HFFc6 (cell line): ENCODE results near the gene C4orf50. TPM values are rescaled to one million over a fixed set of nuclear protein-coding genes. Genes with fewer than 3 reads are reported as not detected.

Experiments used
- DNase-seq: peaks from one replicate; pipeline ENCODE4 v3.0.0-alpha.2; 2018
- H3K27ac Mint-ChIP-seq: 2 replicates; pipeline ENCODE4 v1.8.0; 2020; ENCODE audit warnings: mild to moderate bottlenecking, mixed read lengths
- H3K27me3 Mint-ChIP-seq: 2 replicates; pipeline ENCODE4 v1.8.0; 2021; ENCODE audit warnings: mild to moderate bottlenecking, moderate library complexity, mixed read lengths; ENCODE audit not compliant: insufficient read depth
- H3K36me3 Mint-ChIP-seq: 2 replicates; pipeline ENCODE4 v1.8.0; 2021; ENCODE audit warnings: low read depth, mixed read lengths
- H3K4me1 Mint-ChIP-seq: 2 replicates; pipeline ENCODE4 v1.8.0; 2020; ENCODE audit warnings: low read depth, mixed read lengths
- H3K4me3 Mint-ChIP-seq: 2 replicates; pipeline ENCODE4 v1.8.0; 2020; ENCODE audit warnings: mild to moderate bottlenecking, moderate library complexity, mixed read lengths
- H3K9me3 Mint-ChIP-seq: 2 replicates; pipeline ENCODE4 v1.8.0; 2020; ENCODE audit warnings: mild to moderate bottlenecking, mixed read lengths
- total RNA-seq, 6 experiments: library from RNA; stranded (reverse); fragmentation: NEBNext Ultra II Directional; extraction: Animal tissue kit (Norgen Biotek cat#: 25700); gene quantifications; 2 replicates in 1 of 6; 3 replicates in 5 of 6; pipeline ENCODE4 v1.2.3, GENCODE V29; 2021
- TF ChIP-seq, protein P1 (sequence below): fragments of 200-600 bp; sonication (generic); IDR thresholded peaks from 2 replicates; pipeline ENCODE4 v1.5.0; 2021; ENCODE audit warnings: antibody characterized with exemption, mild to moderate bottlenecking

The C4orf50 gene
- total RNA-seq, 6 experiments from 2014 or later, result not detected

DNA sequence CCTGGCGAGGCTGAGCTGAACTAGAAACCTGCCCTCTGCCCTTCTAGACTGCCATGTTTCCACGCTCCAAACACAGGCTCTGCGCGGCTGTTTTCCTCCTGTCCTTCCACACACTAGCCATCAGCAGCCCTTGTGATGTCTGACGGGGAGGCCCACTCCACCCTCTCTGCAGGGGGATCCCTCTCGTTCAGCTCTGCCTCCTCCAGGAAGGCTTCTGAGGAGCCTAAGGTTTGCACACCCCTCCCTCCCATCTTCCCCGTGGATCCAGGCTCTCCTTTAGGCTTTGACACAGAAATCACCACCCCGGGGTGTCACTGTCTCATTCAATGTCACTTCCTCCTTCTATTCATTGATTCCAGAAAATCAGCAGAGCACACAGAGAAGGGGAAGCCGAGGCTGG lies 86.7 kb downstream of the C4orf50 start:
- Mint-ChIP-seq H3K27ac (no peak overlapping the region), H3K36me3 (no peaks in the 10 kb centered on the region), H3K9me3 (peaks cover 12% of the 10 kb centered on the region; the same call in 1 of the 2 replicates), H3K4me3 (no peak overlapping the region), H3K4me1 (no peaks in the 10 kb centered on the region), H3K27me3 (peaks cover 5% of the 10 kb centered on the region)
- TF ChIP-seq, protein P1, sequence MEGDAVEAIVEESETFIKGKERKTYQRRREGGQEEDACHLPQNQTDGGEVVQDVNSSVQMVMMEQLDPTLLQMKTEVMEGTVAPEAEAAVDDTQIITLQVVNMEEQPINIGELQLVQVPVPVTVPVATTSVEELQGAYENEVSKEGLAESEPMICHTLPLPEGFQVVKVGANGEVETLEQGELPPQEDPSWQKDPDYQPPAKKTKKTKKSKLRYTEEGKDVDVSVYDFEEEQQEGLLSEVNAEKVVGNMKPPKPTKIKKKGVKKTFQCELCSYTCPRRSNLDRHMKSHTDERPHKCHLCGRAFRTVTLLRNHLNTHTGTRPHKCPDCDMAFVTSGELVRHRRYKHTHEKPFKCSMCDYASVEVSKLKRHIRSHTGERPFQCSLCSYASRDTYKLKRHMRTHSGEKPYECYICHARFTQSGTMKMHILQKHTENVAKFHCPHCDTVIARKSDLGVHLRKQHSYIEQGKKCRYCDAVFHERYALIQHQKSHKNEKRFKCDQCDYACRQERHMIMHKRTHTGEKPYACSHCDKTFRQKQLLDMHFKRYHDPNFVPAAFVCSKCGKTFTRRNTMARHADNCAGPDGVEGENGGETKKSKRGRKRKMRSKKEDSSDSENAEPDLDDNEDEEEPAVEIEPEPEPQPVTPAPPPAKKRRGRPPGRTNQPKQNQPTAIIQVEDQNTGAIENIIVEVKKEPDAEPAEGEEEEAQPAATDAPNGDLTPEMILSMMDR, result no peak
- no peak for DNase-seq

DNA sequence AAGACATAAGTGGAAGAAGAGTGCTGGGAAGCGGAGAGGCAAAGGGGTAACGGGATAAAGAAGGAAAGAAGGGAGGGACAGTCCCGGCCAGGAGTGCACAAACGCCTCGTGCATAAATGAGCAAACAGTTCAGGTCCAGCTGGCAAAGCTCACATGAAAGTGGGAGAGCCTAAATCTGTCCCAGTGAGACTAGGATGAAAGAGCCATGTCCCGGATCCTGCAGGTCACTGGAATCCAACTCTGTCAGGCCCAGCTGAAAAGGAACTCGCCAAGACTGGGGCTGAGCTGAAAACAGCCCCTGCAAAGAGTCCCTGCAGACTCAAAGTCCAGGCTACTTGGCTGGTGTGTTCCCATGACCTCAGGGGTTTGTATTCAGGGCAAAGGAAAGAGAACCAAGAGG lies 87.4 kb downstream of the C4orf50 start:
- Mint-ChIP-seq H3K27ac (no peak overlapping the region), H3K9me3 (peaks cover 12% of the 10 kb centered on the region; the same call in 1 of the 2 replicates), H3K36me3 (no peaks in the 10 kb centered on the region), H3K27me3 (peaks cover 5% of the 10 kb centered on the region), H3K4me3 (no peak overlapping the region), H3K4me1 (no peaks in the 10 kb centered on the region)
- TF ChIP-seq, protein P1, result no peak
- DNase-seq, result no peak

DNA sequence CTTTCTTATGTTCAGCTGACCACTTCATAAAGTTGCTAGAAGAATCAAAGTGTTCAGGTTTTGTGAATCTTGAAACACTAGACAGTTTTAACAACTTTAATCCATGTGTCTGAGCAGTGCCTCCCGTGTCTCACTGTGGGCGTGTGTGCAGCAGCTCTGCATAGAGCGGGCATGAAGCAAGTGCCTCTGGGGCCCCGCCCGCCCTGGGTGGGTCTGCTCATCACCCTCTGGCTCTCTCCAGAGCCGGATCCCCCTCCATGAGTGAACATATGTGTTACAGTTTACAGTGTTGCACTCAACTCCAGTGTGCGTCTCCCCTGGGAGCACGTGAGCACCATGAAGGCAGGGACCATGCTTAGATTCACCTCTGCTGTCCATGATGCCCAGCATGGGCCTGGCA lies 87.8 kb downstream of the C4orf50 start:
- H3K4me3 Mint-ChIP-seq, result no peak overlapping the region
- peaks cover 12% of the 10 kb centered on the region; the same call in 1 of the 2 replicates for H3K9me3 Mint-ChIP-seq
- no peak for DNase-seq
- no peaks in the 10 kb centered on the region for H3K36me3 Mint-ChIP-seq
- peaks cover 5% of the 10 kb centered on the region for H3K27me3 Mint-ChIP-seq
- TF ChIP-seq, protein P1, result no peak
- no peaks in the 10 kb centered on the region for H3K4me1 Mint-ChIP-seq
- no peak overlapping the region for H3K27ac Mint-ChIP-seq

DNA sequence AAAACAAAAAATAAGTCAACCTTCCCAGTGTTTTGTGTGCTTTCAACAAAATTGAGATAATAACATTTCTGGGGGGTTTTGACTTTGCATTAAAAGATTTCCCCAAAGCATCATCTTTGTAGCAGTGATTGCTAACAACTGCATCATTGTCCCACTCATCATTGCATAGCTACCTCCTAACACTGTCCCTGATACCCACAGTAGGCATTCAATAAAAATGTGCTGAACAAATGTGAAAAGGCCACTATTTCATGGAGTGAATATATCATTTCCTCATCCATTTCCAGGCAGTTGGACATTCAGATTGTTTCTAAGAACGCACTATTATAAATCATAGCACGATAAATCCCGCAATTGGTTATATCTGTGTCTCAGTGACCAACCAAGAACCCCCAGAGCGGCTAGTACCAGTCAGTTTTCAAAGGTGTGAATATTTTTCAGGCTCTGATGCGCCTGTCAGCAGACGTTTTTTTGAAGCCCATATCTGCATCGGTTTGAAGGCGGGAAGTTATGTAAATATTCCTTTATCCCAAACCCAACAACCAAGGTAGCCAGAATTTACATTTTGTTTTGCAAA lies 89.3 kb downstream of the C4orf50 start:
- H3K9me3 Mint-ChIP-seq, result peaks cover 8% of the 10 kb centered on the region; the same call in 1 of the 2 replicates
- peaks cover 6% of the 10 kb centered on the region for H3K27me3 Mint-ChIP-seq
- H3K27ac Mint-ChIP-seq, result no peak overlapping the region
- no peaks in the 10 kb centered on the region for H3K36me3 Mint-ChIP-seq
- TF ChIP-seq, protein P1, result no peak
- H3K4me1 Mint-ChIP-seq, result no peaks in the 10 kb centered on the region
- DNase-seq, result no peak
- no peak overlapping the region for H3K4me3 Mint-ChIP-seq

DNA sequence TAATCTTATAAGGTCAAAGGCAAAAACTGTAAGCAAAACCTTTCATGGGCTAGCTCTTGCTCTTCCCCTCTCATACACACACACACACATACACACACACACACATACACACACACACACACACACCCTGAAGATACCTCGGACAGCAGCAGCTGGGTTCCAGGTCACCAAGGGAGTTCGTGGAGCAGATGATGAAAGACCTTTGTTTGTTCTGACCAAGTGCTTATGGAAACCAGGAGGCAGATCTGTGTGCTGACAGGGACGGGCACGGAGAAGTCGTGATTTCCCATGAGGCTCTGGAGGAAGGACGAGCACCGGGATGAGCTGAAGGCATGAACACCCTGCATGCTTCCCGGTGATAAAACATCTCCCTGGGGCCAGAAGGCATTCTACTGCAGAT lies 90.0 kb downstream of the C4orf50 start:
- Mint-ChIP-seq H3K36me3 (no peaks in the 10 kb centered on the region; the same call in 1 of the 2 replicates), H3K9me3 (peaks cover 4% of the 10 kb centered on the region; the same call in 1 of the 2 replicates), H3K4me1 (no peaks in the 10 kb centered on the region), H3K27me3 (peaks cover 6% of the 10 kb centered on the region), H3K27ac (no peak overlapping the region), H3K4me3 (no peak overlapping the region)
- TF ChIP-seq, protein P1, result no peak
- DNase-seq, result no peak
